HG02642 (cell line): ENCODE measurements around the gene CIBAR2.
A peak's percentile ranks its signal among the peaks of the same experiment; 100 is the strongest.
"Not testable (repeated sequence)": the region's sequence is repeated elsewhere in the genome, so short reads cannot be mapped to it uniquely, and the experiment has no call there.

Experiments used
- ATAC-seq: cut with Tn5 transposase; IDR thresholded peaks from one replicate; pipeline ENCODE4 v1.9.1; 2021; ENCODE audit warnings: mild to moderate bottlenecking; ENCODE audit not compliant: unreplicated experiment, poor library complexity

The CIBAR2 gene

DNA sequence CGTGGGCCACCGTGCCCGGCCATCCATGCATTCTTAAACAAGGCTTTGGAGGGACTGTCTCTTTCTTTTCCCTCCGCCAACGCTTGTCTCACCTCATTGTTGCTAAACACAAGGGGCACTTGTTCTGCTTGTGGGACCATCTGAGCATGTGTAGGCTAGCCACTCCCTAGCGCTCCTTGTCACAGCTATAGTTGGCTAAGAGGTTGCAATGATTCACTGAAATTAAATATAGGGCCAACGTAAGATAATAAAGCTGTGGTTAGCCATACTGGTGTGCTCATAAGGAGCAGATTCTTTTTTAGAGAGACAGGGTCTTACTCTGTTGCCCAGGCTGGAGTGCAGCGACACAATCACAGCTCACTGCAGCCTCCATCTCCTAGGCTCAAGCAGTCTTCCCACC lies 43.5 kb downstream of the CIBAR2 start:
- ATAC-seq, result no peak

DNA sequence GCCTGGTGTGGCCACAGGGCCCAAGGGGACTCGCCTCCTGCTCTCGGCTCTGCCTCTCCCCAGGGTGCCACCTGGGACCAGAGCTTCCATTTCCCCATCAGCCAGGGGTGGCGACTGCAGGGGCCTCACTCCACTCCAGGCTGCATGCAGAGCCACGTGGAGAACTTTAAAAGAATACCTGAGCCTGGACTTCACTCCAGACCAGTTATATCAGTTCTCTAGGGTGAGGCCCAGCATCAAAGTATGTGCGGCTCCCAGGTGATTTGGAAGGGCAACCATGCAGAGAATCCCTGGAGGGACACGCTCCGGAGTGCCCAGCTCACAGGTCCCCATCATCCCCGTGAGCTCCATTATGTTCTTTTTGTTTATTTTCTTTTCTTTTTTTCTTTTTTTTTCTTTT lies 44.8 kb downstream of the CIBAR2 start:
- no peak for ATAC-seq

DNA sequence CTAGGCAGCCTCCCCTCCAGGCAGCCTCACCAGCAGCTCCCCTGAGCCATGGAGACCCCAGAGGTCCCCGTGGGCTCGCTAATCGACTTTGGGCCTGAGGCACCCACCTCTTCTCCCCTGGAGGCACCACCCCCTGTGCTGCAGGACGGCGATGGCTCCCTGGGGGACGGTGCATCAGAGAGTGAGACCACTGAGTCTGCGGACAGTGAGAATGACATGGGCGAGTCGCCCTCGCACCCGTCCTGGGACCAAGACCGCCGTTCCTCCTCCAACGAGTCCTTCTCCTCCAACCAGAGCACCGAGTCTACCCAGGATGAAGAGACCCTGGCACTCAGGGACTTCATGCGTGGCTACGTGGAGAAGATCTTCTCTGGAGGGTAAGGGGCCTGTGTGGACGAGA lies 45.2 kb downstream of the CIBAR2 start:
- no peak for ATAC-seq

DNA sequence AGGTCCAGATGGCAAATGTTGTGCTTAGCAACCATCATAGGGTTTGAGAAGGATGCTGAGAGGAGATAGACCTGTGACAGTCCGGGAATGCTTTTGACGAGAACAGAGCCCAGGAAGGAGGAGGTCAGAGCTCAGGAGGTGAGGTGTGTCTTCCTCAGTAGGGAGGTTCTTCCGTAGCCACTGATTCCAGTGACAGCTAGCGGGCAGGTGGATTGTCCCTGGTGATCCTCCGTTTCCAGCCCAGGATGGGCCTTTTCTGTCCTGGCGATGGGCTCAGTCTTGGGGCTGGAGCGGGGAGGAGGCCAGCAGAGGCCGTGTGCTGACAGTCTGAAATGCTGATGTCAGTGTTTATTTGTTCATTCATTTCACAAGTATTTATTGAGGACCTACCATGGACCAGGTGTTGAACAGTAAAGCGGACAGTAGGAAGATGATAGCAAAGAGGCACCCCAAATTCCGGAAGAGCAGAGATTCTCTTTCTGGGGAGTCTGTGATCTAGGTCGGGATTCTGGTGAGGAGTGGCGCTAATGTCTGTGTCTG lies 45.9 kb downstream of the CIBAR2 start:
- no peak for ATAC-seq

DNA sequence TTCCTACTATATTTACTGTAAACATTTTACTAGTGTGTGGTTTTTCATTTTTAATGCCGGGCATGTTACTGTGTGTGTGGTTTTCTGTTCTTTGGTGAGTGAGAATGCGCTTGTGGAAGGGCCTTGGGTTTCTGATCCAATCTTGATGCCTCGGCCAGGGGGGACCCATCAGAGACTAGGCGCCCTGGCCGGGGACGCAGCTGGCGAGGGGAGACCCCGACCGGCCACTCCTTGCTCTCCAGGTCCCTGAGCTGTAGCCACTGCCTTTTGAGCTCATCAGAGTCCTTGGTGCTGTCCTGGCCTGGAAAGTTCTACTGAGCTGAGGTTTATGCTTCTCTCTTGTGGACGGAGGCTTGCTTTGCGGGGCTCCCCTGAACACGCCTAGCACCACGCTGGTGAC lies 47.2 kb downstream of the CIBAR2 start:
- ATAC-seq, result no peak

DNA sequence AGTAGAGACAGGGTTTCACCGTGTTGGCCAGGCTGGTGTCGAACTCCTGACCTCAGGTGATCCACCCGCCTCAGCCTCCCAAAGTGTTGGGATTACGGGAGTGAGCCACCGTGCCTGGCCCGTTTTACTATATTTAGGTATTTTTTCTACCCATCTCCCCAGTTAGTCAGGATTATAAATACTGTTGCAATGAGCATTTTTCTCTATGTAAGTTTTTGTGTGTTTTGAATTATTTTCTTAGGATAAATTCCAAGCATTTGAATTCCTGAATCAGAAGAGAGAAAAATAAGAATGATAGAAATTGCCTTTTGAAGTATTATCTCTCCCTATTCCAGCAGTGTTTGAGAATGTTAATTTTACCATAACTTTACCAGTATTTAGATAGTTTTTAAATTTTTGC lies 48.1 kb downstream of the CIBAR2 start:
- ATAC-seq, result no peak

DNA sequence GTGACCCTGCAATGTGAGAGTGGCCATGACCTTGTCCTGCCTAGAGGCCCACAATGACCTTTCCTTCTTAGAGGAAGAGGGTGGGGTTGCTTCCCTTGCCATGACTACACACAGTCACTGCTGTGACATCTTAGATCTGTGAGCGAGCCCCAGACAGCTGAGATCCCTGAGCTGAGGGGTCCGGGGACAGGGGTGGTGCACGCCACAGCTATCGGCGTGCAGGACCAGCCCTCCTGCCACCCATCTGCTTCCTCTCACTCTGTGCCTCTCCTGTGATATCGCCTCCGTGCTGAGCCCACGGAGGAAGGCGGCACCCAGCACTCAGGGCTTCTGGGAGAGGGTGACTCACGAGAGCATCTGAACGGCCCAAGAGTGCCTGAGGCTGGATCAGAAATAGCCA lies 49.4 kb downstream of the CIBAR2 start:
- no peak for ATAC-seq

DNA sequence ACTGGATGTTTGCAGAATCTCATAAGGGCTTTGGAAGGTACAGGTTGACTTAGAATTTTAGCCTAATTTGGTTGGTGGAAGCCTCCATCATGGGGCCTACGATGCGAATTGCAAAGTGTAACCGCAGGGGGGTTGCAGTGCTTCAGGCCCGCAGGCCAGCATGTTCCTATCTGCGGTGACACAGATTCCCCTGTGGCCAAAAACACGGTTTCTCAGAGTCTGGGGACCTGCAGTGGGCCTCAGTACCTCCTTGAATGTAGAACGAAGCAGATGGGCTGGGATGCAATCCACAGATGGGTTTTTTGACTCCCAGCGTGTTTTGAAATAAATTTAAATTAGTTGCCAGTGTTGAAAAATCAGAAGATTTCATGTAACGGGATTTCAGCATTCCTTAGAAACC lies 49.9 kb downstream of the CIBAR2 start:
- no peak for ATAC-seq

DNA sequence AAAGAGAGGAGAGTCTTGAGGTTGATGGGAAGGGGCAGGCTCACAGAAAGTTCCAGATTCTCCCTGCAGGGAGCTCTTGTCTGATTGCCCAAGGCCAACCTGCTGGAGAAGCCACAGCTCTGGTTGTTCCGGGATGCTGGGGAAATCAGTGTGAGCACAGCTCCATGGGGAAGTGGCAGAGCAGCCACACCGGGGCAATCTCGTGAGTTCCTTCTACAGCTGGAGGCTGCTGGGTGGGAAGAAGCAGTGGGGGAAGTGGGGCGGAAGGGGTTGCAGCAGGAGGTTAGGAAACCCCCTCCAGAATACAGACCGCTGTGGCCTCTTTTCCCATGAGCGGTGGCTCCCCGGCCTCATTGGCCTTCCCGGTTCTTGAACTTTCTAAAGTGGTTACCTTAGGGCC lies 50.7 kb downstream of the CIBAR2 start:
- no peak for ATAC-seq

DNA sequence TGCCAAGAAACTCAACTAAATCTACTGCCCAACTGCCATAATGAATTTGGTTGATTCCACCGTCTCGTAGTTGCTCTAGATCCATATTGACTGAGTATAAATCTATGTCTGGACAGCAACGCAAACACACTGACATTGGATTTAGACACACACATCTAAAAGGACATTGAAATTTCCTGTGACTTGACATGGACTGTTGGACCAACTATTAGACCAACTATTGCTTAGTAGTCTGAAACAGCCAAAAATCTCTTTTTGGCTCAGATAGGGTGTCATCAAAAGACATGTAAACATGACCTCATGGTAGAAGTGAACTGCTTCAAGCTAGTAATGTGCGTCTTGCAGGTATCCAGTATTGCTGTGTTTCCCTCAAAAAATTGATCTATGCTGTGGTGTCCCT lies 53.4 kb downstream of the CIBAR2 start:
- no peak for ATAC-seq

DNA sequence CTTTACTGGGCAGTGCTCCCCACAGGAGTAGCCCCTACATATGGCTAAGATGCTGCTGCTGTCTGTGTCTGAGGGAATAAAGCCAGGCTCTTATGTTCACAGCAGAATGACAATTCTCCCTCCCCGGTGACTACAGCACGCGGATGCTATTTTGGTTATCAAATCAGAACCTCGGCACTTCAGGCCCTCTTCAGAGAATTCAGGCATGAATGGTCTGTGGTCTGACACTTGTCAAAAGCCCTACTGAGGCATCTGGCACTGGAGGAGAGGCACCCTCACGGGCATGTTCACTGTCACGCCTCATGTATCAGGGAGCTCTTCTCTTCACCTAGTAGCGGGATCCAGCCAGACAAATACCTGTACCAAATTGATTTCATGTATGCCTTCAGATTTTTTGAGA lies 54.3 kb downstream of the CIBAR2 start:
- ATAC-seq, result no peak

DNA sequence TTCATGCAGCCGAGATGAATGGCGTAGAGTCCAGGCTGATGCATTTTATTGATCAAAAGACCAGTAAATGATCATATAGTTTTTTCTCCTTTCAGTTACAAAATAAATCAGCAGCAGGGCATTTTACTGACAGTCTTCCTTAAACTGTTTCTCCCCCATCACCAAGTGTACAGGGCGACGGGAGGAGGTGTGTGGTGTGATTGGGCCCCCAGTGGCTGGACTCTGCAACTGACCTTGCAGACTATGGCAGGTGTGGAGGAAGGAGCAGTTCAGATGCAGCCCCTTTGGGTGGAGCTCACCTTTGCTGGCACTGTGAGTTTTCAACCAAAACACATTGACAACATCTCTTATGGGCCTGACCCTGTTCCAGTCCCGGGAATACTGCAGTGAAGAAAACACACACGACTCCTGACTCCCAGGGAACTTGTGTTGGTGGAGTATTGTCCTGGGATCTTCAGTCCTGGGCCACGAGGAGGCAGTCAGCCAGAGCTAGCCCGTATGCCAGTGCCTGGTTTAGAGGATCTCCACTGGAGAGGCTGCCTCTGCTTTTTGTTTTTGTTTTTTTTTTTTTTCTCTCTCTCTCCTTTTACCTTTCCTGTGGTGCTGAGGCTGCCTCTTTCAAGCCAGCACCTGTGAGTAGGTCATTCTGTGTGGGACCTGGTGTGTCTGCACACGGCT lies 54.9 kb downstream of the CIBAR2 start:
- ATAC-seq, result no peak

DNA sequence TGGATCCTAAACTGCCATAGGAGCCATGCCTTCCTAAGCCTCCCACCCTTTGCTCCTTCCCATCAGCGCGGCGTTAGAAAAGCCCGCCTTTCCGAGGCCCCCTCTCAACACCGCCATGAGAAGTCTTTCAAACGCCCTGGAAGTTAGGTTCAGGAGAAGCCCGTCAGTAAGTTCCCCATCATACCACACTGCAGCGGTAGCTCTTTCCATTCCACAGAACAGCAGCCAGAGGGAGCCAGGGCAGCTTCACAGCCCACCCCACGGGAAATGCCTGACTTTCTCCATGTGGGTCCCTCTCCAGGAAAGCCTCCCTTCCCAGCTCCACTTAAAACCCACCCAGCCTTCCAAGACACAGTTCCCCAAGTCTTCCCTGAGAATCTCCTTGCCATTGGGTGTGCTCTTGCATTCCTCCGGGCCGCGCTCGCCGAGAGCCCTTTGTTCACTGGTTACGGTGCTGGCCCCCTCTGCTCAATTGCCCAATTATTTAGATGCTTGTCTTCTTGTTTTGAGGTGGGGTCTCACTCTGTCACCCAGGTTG lies 56.0 kb downstream of the CIBAR2 start:
- ATAC-seq, result no peak

DNA sequence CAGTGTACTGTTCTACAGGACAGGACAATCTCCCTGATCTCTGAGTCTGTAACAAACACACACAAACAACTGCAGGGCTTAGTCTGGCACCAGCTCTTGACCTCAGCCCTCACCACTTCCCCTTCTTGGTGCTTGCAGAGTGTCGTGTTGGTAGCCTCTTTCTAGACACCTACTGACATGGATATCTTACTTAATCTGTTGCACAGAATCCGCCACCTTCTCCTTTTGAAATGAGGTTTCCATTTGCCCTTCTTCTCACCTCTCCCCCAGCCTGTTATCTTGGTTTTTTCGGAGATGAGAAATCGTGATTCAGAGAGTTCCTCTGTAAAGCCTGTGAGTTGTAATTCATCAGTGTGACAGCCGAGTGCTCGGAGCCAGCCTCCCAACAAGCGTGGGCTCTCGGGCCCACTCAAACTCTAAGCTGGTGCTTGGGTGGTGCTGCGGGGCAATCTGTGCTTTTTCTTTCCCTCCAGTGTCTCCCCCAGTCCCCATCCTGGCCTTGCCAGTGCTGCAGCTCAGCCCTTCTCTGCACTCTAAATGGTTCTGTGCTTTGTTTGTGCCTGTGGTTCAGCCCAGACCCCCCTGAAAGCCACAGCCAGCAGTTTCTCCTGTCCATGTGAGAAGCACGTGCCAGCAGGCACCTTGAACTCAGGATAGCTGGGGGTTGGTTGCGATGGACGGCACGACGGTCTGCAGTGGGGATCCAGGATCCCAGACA lies 56.6 kb downstream of the CIBAR2 start:
- peak; percentile 71 for ATAC-seq

DNA sequence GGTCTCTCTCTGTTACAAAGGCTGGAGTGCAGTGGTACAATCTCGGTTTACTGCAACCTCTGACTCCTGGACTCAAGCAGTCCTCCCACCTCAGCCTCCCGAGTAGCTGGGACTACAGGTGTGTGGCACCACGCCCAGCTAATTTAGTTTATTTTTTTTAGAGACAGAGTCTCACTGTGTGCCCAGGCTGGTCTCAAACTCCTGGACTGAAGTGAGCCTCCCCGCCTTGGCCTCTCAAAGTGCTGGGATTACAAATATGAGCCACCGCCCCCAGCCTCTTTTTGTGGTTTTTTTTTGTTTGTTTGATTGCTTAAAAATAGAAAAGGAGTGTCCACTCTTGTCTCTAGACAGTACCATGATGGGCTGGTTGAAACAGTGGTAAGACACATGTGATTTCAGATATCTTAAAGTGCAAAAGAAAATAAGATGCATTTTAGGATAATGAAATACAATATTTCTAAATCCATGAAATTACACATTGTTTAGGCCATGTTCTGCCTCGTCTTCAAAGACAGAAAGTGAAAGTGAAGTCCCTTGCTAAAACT lies 57.3 kb downstream of the CIBAR2 start:
- ATAC-seq, result no peak

DNA sequence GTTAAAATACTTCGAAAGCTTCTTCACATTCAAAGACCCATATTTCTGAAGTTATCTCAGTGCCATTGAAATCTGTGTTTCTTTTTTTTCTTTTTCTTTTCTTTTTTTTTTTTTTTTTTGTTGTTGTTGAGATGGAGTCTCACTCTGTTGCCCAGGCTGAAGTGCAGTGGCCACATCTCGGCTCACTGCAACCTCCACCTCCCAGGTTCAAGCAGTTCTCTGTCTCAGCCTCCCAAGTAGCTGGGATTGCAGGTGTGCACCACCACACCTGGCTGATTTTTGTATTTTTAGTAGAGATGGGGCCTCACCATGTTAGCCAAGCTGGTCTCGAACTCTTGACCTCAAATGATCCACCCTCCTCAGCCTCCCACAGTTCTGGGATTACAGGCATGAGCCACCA lies 58.0 kb downstream of the CIBAR2 start:
- ATAC-seq, result not testable (repeated sequence)

DNA sequence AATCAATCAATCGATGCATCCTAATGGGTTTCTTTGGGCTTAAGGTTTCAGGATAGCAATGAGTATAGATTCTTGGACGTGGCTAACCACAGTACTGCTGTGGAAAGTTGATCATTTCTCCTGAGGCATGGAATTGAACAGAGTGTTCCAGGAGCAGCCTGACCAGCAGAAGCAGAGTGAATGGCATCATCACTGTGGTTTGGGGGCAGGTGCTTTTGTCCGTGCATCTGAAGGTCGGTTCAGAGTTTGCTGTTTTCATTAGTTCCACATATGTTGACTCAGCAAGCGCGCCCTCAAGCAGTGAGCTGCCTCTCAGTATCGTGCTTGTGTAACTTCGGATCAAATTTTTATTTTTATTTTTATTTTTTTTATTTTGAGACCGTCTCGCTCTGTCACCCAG lies 59.7 kb downstream of the CIBAR2 start:
- no peak for ATAC-seq

DNA sequence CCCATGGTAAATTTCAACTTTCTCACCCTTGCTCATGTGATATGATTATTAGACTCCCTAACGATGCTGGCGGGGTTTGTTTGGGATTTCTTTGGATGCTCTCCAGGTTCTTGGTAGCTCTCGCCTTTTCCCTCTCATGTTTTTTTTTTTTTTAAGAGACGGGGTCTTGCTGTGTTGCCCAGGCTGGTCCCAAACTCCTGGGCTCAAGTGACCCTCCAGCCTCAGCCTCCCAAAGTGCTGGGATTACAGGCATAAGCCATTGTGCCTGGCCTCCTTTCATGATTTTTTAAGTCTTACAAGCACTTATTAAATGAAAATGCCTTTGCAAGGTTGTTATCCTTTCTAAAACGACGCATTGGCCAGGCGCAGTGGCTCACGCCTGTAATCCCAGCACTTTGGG lies 60.6 kb downstream of the CIBAR2 start:
- no peak for ATAC-seq

DNA sequence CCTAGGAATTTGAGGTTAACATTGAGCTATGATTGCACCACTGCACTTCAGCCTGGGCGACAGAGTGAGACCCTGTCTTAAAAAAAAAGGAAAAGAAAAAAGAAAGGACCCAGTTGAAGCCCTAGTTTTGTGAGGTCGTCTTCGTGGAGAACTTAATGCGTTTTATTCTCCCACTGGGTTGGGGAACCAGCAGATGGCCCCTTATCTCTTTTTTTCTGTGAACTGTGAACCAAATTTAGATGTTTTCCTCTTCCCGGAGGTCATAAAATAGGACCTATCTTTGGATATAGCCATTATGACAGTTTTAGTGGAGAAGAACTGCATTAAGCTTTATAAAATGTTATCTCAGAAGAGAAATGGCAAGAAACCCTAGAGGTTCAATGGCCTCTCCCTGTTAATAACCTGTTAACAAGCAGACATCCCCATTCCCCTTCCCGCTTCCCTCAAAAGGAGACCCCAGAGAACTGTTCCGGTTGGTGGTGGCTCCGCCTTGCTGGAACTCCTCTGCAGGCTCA lies 61.1 kb downstream of the CIBAR2 start:
- ATAC-seq, result no peak

DNA sequence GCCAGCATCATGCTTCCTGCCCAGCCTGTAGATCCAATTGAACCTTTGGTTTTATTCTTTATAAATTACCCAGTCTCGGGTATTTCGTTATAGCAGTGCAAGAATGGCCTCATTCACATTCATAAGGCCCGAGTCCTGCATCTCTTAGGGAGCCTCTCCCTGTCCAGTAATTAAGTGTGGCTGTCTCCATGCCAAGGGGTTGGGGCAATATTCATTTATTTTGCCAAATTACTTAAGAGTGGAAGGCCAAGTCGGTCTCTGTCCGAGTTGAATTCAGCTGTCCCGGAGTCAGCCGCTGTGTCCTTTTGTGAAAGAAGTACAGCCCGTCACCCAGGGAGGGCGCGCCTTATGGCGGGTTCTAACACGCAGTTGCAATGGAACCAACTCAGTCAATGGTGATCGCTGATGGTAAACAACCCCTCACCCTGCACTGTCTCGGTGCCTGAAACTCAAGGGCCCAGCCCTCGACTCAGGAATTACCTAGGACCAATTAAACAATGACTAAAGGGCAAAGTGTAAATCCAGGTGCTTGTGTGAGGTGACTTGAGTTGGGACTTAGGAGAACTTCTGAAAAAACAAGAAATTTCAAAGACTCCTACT lies 62.5 kb downstream of the CIBAR2 start:
- ATAC-seq, result no peak
